ENCODE results near the gene MYF6.

DNA sequence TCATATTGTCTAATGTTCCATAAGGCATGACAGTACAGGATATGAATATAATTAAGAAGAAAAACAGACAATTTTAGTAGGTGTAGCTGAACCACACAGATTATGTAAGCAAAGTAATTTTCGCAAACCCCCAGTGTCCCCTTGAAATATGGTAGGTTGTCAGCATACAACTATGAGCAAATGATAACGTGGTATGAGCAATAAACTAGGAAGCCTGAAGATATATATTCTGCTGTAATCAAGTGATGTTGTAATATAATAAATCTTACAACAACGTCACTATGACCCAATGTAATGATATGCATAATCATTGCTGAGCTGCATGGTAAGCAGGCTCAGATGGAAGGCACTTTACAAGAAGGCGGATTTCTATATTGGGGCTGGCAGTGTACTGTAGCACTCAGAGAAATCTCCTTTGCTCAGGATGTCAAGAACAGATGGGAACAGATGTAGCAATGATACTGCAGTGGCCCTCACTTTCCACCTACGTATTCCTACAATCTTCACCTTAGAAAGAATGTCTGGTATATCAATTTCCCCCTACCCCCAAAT, 47.8 kb upstream of the MYF6 start:
- TF ChIP-seq POLR2A (IDR thresholded peaks at IDR 0.05) = no peak
- TF ChIP-seq, protein P1, sequence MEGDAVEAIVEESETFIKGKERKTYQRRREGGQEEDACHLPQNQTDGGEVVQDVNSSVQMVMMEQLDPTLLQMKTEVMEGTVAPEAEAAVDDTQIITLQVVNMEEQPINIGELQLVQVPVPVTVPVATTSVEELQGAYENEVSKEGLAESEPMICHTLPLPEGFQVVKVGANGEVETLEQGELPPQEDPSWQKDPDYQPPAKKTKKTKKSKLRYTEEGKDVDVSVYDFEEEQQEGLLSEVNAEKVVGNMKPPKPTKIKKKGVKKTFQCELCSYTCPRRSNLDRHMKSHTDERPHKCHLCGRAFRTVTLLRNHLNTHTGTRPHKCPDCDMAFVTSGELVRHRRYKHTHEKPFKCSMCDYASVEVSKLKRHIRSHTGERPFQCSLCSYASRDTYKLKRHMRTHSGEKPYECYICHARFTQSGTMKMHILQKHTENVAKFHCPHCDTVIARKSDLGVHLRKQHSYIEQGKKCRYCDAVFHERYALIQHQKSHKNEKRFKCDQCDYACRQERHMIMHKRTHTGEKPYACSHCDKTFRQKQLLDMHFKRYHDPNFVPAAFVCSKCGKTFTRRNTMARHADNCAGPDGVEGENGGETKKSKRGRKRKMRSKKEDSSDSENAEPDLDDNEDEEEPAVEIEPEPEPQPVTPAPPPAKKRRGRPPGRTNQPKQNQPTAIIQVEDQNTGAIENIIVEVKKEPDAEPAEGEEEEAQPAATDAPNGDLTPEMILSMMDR (IDR thresholded peaks at IDR 0.05) = no peak

Measured in suprapubic skin (tissue), 3 donors.